HEK293T (cell line): ENCODE data around the gene EFNA5.

ENCODE experiments used
- ARNT ChIP-seq: fragments of 450-650 bp; IDR thresholded peaks from 2 replicates; pipeline ENCODE4 v1.6.1; 2017; ENCODE audit warnings: mild to moderate bottlenecking
- ELF4 ChIP-seq: fragments of 450-650 bp; IDR thresholded peaks from 2 replicates; pipeline ENCODE4 v1.6.1; 2017; ENCODE audit warnings: antibody characterized with exemption
- FOXA1 ChIP-seq: fragments of 450-650 bp; IDR thresholded peaks from 2 replicates; pipeline ENCODE4 v1.6.1; 2016; ENCODE audit warnings: mild to moderate bottlenecking
- FOXK2 ChIP-seq: fragments of 450-650 bp; IDR thresholded peaks from 2 replicates; pipeline ENCODE4 v1.6.1; 2016; ENCODE audit warnings: mild to moderate bottlenecking
- FOXM1 ChIP-seq: fragments of 450-650 bp; IDR thresholded peaks from 2 replicates; pipeline ENCODE4 v1.6.1; 2017; ENCODE audit warnings: mild to moderate bottlenecking, borderline replicate concordance
- HDGF ChIP-seq: fragments of 450-650 bp; IDR thresholded peaks from 2 replicates; pipeline ENCODE4 v1.6.1; 2017; ENCODE audit warnings: antibody characterized with exemption, borderline replicate concordance
- PKNOX1 ChIP-seq: fragments of 450-650 bp; IDR thresholded peaks from 2 replicates; pipeline ENCODE4 v1.6.1; 2016
- SP1 ChIP-seq: fragments of 450-650 bp; IDR thresholded peaks from 2 replicates; pipeline ENCODE4 v1.6.1; 2017
- SUZ12 ChIP-seq: fragments of 450-650 bp; IDR thresholded peaks from 2 replicates; pipeline ENCODE4 v1.6.1; 2016; ENCODE audit warnings: mild to moderate bottlenecking
- TARDBP ChIP-seq: fragments of 450-650 bp; IDR thresholded peaks from 2 replicates; pipeline ENCODE4 v1.6.1; 2016
- ZNF384 ChIP-seq: fragments of 450-650 bp; IDR thresholded peaks from 2 replicates; pipeline ENCODE4 v1.6.1; 2016

GRCh38 chr5:107515521-107516080 lies 155.1 kb downstream of the EFNA5 start:
- TF ChIP-seq ARNT, result no peak
- no peak for TF ChIP-seq FOXM1
- no peak for TF ChIP-seq PKNOX1
- TF ChIP-seq SP1, result no peak
- TF ChIP-seq HDGF, result no peak
- TF ChIP-seq FOXK2, result no peak
- TF ChIP-seq SUZ12, result no peak
- no peak for TF ChIP-seq ZNF384
- no peak for TF ChIP-seq TARDBP
- no peak for TF ChIP-seq FOXA1
- TF ChIP-seq ELF4, result no peak
